HG02938 (cell line): ENCODE measurements around the gene DIP2C.

Experiments used
- ATAC-seq: cut with Tn5 transposase; IDR thresholded peaks from one replicate; pipeline ENCODE4 v1.9.1; 2021; ENCODE audit warnings: mild to moderate bottlenecking, moderate library complexity; ENCODE audit not compliant: unreplicated experiment

DIP2C gene

GRCh38 chr10:507908-508444 is 181.5 kb downstream of the DIP2C start:
- ATAC-seq: no peak

GRCh38 chr10:507355-507699 is 182.1 kb downstream of the DIP2C start:
- ATAC-seq: no peak

GRCh38 chr10:506451-507354 is 182.8 kb downstream of the DIP2C start:
- no peak for ATAC-seq

- no peak for ATAC-seq
These were observed 184.0 kb downstream of the DIP2C start for GRCh38 chr10:505419-505818.

GRCh38 chr10:504806-505205 is 184.7 kb downstream of the DIP2C start:
- no peak for ATAC-seq

- ATAC-seq: no peak
These were observed 185.3 kb downstream of the DIP2C start for GRCh38 chr10:504121-504611.

GRCh38 chr10:501596-501995 is 187.9 kb downstream of the DIP2C start:
- ATAC-seq: no peak

GRCh38 chr10:500876-501275 is 188.6 kb downstream of the DIP2C start:
- no peak for ATAC-seq

GRCh38 chr10:499991-500390 is 189.5 kb downstream of the DIP2C start:
- ATAC-seq: no peak

- no peak for ATAC-seq
These were observed 190.6 kb downstream of the DIP2C start for GRCh38 chr10:498760-499435.

GRCh38 chr10:497898-498451 is 191.5 kb downstream of the DIP2C start:
- ATAC-seq: no peak

- ATAC-seq: no peak
These were observed 192.2 kb downstream of the DIP2C start for GRCh38 chr10:497289-497688.

GRCh38 chr10:494556-494955 is 194.9 kb downstream of the DIP2C start:
- no peak for ATAC-seq

GRCh38 chr10:494149-494542 is 195.3 kb downstream of the DIP2C start:
- ATAC-seq: no peak

GRCh38 chr10:493391-494148 is 195.9 kb downstream of the DIP2C start:
- no peak for ATAC-seq

- no peak for ATAC-seq
These were observed 196.6 kb downstream of the DIP2C start for GRCh38 chr10:492836-493235.

GRCh38 chr10:491667-492424 is 197.6 kb downstream of the DIP2C start:
- no peak for ATAC-seq

- ATAC-seq: no peak
These were observed 198.4 kb downstream of the DIP2C start for GRCh38 chr10:490891-491571.

- ATAC-seq: no peak
These were observed 199.2 kb downstream of the DIP2C start for GRCh38 chr10:490256-490655.

- ATAC-seq: no peak
These were observed 200.1 kb downstream of the DIP2C start for GRCh38 chr10:489330-489729.
